ENCODE results near the gene PATJ.

GRCh38 chr1:62100442-62100841 is 358.2 kb downstream of the PATJ start:
- TF ChIP-seq CTCF (IDR thresholded peaks at IDR 0.05; ENCODE audit: borderline replicate concordance, extremely low read depth, low read length, poor library complexity, severe bottlenecking) (no peak), EZH2 (IDR thresholded peaks at IDR 0.05; ENCODE audit: borderline replicate concordance, low read depth, low read length, severe bottlenecking) (no peak)

All from DND-41 (cell line).